ENCODE data around the gene PTGDS. TPM values are rescaled to one million over a fixed set of nuclear protein-coding genes. Genes with fewer than 3 reads are reported as not detected.

PTGDS gene
- total and polyA plus RNA-seq, 9 of the 15 experiments (the other 6 are each of a cell fraction or from before 2014, with no cell fraction given) = 0.46 to 7.1 (median 2.0) TPM

DNA sequence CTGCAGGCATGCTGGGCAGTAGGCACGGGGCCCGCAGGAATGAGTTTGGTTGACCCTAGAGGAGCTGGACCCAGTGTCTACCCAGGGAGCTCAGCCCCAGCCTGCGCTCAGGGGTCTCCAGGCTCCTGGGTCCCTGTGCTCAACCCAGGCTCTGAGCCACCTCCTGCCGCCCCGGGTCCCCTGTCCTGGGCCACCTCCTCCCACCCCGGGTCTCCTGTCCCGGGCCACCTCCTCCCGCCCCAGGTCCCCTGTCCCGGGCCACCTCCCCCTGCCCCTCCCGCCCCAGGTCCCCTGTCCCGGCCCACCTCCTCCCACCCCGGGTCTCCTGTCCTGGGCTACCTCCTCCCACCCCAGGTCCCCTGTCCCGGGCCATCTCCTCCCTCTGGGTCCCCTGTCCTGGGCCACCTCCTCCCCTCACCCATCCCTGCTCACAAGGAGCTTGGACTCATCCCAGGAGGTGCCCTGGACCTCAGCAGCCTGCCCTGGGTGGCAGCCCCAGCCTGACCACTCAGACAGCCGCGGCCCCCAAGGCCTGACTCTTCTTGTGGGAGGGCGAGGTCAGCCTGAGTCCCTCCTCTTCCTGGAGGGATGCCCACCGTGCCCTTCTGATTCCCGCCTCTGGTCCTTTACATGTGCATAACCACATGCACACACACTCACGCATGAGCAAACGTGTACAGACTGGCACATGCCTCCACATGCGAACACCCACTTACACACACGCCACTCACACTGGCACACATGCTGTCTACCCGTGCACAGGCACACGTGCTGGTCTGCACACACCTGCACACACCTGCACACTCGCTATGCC is 22.8 kb upstream of the PTGDS start (continued):
- TF ChIP-seq, protein P1, sequence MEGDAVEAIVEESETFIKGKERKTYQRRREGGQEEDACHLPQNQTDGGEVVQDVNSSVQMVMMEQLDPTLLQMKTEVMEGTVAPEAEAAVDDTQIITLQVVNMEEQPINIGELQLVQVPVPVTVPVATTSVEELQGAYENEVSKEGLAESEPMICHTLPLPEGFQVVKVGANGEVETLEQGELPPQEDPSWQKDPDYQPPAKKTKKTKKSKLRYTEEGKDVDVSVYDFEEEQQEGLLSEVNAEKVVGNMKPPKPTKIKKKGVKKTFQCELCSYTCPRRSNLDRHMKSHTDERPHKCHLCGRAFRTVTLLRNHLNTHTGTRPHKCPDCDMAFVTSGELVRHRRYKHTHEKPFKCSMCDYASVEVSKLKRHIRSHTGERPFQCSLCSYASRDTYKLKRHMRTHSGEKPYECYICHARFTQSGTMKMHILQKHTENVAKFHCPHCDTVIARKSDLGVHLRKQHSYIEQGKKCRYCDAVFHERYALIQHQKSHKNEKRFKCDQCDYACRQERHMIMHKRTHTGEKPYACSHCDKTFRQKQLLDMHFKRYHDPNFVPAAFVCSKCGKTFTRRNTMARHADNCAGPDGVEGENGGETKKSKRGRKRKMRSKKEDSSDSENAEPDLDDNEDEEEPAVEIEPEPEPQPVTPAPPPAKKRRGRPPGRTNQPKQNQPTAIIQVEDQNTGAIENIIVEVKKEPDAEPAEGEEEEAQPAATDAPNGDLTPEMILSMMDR (IDR thresholded peaks at IDR 0.05 in 2 of 3, conservative IDR thresholded peaks at IDR 0.05 in 1 of 3; ENCODE audit: insufficient read depth in 2 of 3, low read depth in 1 of 3, low read length in 3 of 3) = no peak
- no peak for TF ChIP-seq CHCHD3 (CRISPR knock-in tag; IDR thresholded peaks at IDR 0.05)
- no peak for TF ChIP-seq ZNF584 (CRISPR knock-in tag; IDR thresholded peaks at IDR 0.05; ENCODE audit: low read depth)

DNA sequence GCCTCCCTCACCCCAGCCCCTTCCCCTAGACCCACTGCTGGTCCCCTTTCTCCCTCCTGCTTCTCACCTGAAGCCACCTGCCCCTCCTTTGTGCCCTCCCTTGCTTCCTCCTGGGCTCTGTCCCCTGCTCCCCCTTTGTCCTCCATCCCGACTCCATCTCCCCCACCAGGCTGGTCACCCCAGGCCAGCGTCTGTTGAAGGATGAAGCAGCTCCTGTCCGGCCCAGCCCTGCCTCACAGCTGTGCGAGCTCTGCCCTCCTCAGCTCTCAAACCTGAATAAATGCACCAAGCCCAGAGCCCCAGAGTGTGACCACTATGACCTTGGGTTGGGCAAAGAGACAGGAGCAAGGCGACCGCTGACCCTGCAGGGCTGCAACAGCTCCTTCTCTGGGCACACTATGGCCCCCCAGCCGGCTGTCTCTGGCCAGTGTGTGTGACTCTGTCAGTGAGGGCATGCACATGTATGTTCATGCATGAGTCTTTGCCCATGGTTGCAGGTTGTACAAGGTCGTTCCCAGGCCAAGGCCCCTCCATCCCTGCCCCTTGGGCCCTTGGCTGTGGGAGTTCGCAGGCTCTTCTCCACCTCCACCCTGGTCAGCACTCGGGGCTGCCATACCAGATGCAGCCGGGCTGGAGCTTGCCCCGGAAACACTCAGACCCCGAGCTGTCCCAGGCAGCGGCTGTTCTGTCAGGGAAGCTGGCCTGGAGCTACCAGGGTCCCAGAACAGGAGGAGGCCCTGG is 21.9 kb upstream of the PTGDS start:
- H3K27ac ChIP-seq (ENCODE audit: extremely low read depth, low read depth, low read length) = no peak overlapping the region
- CTCF ChIA-PET (ENCODE audit: low intra/inter-chr PET ratio) = no interaction called here
- H3K36me3 ChIP-seq (ENCODE audit: control insufficient read depth, insufficient read depth, low read length) = no peaks in the 10 kb centered on the region
- H3K4me3 ChIP-seq = no peak overlapping the region
- no peak for DNase-seq (ENCODE audit: extremely low read depth in 1 of 4, low spot score in 3 of 4)
- H3K9me1 ChIP-seq (ENCODE audit: control insufficient read depth, insufficient read depth, low read length) = no peaks in the 10 kb centered on the region
- H3K79me2 ChIP-seq (ENCODE audit: control insufficient read depth, insufficient read depth, low read length) = no peaks in the 10 kb centered on the region
- H3K27me3 ChIP-seq (ENCODE audit: control insufficient read depth in 2 of 2, insufficient read depth in 2 of 2, low read length in 2 of 2) = peaks cover 2 to 7% of the 10 kb centered on the region in 2 experiments; a peak in 3 of 5 replicates
- 10% methylated on average over 13 of the region's 14 CpGs for WGBS (ENCODE audit: insufficient coverage, low coverage, missing lambda C conversion rate)
- no peak for ATAC-seq
- FAIRE-seq = no peak
- intact Hi-C loops (cut with micrococcal nuclease) = no loop called here
- in situ Hi-C loops (cut with MboI) = no loop called here
- H2AFZ ChIP-seq (ENCODE audit: low read depth, low read length) = no peak overlapping the region
- H3K9ac ChIP-seq (ENCODE audit: insufficient read depth in 1 of 2, low read depth in 2 of 2, low read length in 2 of 2) = peak overlapping the region in 1 of 2 experiments; percentile 55; a peak in 1 of 4 replicates
- no peaks in the 10 kb centered on the region for H3K9me3 ChIP-seq (replicated peaks; ENCODE audit: control insufficient read depth, insufficient read depth, low read depth, low read length)
- peaks cover 0 to 62% of the 10 kb centered on the region in 2 experiments; a peak in 4 of 5 replicates for H3K4me1 ChIP-seq (replicated peaks in 1 of 2; ENCODE audit: control insufficient read depth in 2 of 2, insufficient read depth in 2 of 2, low read length in 2 of 2)
- BruUV-seq (replicated peaks) = no TSS peak
- H3K4me2 ChIP-seq (ENCODE audit: insufficient read depth, low read length) = no peak overlapping the region
- H4K20me1 ChIP-seq (replicated peaks; ENCODE audit: control insufficient read depth, insufficient read depth, low read length) = 0 out of 2 replicates have a peak, but pooled peaks cover 4% of the 10 kb centered on the region
- POLR2A ChIA-PET = interaction anchor here (1.0 kb wide), 1 partner anchor 19 kb away, joined by 6 read pairs; no protein-coding TSS in a partner anchor
- TF ChIP-seq ZSCAN32 (CRISPR knock-in tag; IDR thresholded peaks at IDR 0.05) (no peak), NEUROD1 (IDR thresholded peaks at IDR 0.05; ENCODE audit: borderline replicate concordance, low read depth, low read length, partially characterized antibody) (no peak), CCNT2 (IDR thresholded peaks at IDR 0.05; ENCODE audit: borderline replicate concordance, extremely low read depth, insufficient read length, low read depth, low read length) (no peak), ZNF644 (tag; IDR thresholded peaks at IDR 0.05; ENCODE audit: low read depth) (no peak), U2AF2 (optimal IDR thresholded peaks at IDR 0.05; ENCODE audit: low read depth, low read length) (no peak), CREM (IDR thresholded peaks at IDR 0.05; ENCODE audit: low read depth) (no peak), ZNF77 (CRISPR knock-in tag; IDR thresholded peaks at IDR 0.05) (no peak), SAFB2 (IDR thresholded peaks at IDR 0.05; ENCODE audit: borderline replicate concordance, low read depth, low read length, severe bottlenecking) (no peak)
- TF ChIP-seq, protein P2, sequence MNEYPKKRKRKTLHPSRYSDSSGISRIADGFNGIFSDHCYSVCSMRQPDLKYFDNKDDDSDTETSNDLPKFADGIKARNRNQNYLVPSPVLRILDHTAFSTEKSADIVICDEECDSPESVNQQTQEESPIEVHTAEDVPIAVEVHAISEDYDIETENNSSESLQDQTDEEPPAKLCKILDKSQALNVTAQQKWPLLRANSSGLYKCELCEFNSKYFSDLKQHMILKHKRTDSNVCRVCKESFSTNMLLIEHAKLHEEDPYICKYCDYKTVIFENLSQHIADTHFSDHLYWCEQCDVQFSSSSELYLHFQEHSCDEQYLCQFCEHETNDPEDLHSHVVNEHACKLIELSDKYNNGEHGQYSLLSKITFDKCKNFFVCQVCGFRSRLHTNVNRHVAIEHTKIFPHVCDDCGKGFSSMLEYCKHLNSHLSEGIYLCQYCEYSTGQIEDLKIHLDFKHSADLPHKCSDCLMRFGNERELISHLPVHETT (CRISPR knock-in tag; conservative IDR thresholded peaks at IDR 0.05 in 1 of 2, IDR thresholded peaks at IDR 0.05 in 1 of 2) = no peak
- TF ChIP-seq, protein P3, sequence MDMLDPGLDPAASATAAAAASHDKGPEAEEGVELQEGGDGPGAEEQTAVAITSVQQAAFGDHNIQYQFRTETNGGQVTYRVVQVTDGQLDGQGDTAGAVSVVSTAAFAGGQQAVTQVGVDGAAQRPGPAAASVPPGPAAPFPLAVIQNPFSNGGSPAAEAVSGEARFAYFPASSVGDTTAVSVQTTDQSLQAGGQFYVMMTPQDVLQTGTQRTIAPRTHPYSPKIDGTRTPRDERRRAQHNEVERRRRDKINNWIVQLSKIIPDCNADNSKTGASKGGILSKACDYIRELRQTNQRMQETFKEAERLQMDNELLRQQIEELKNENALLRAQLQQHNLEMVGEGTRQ (CRISPR knock-in tag; IDR thresholded peaks at IDR 0.05) = no peak
